Measurements from ENCODE around the gene RPIA.

RPIA gene

GRCh38 chr2:88686320-88686719 lies 5.2 kb upstream of the RPIA start:
- no peak for DNase-seq (ENCODE audit: low read depth in 3 of 3)

DNA sequence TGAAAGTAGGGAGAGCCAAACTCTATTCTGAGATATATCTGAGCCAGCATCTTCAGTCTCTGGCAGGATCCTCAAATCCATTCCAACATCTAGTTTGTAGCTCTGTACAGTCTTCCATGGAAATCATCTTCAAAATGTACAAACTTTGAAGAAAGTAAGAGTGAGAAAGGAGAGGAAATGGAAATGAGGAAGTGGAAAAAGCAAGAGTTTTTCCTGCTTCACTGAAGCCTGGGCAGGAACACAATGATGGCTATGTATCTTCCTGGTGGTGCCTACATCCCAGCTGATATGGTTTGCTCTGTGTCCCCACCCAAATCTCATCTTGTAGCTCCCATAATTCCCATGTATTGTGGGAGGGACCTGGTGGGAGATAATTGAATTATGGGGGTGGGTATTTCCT lies 4.1 kb upstream of the RPIA start:
- no peak for DNase-seq (ENCODE audit: low read depth in 3 of 3)

DNA sequence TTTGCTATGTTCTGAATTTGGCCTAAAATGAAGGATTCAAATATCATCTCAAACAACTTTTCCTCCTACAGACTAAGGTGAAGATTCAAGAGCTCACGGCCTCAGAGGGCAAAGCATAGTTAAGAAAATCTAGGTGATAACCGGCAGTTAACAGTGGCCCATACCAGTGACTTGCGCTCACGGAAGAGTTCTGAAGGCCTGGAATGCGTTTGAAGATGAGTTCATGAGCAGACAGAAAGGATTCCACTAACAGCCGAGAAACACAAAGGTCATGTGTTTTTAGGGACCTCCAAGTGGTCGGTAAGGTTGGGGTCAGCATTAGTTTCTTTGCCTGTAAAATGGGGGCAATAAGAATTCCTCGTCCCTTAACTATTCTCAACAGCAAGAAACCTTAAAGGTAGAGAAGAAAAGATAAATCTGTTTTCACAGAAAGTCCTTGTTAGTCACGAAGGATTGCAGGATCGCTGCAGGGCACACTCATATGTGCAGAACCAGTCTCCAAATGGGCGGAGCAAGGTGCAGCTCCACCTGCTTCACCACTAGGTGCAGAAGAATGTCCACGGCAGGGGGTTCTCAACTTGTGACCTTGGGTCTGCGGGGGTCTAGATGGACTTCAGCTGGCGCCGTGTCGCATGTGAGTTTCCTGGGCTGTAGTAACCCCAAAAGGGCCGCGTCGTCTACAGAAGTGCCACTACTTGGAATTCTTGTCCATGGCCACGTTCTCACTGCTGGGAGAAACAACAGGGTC lies 708 bp upstream of the RPIA start:
- peak in 1 of 3 experiments; percentile 14 for DNase-seq (ENCODE audit: low read depth in 3 of 3)

DNA sequence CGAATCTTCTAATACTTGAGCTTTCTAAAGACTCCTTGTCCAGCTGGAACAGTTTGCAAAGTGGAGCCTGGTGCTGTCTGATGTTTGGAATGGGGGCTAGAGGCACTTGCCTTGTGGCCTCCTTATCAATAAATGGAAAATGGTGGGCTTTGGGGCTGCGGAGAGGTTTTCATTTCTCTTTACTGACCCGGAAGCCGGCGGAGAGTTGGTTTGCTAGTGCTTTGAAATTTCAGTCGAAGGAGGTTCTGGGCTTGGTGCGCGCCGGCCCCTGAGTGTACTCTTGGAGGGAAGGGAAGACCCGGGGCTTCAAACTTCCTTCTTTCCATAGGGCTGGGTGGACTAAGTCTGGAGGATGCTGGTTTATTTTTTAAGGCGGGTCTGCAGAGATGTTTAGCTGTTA lies 714 bp downstream of the RPIA start:
- DNase-seq (ENCODE audit: low read depth in 3 of 3) = peak in 2 of 3 experiments; percentile 4 to 19

- DNase-seq (ENCODE audit: low read depth in 3 of 3) = no peak
These were observed 2.5 kb downstream of the RPIA start for GRCh38 chr2:88693911-88694414.

GRCh38 chr2:88696611-88697010 lies 5.1 kb downstream of the RPIA start:
- DNase-seq (ENCODE audit: low read depth in 3 of 3) = no peak

GRCh38 chr2:88697370-88698026 lies 6.0 kb downstream of the RPIA start:
- no peak for DNase-seq (ENCODE audit: low read depth in 3 of 3)

GRCh38 chr2:88698027-88698413 lies 6.5 kb downstream of the RPIA start:
- no peak for DNase-seq (ENCODE audit: low read depth in 3 of 3)

DNA sequence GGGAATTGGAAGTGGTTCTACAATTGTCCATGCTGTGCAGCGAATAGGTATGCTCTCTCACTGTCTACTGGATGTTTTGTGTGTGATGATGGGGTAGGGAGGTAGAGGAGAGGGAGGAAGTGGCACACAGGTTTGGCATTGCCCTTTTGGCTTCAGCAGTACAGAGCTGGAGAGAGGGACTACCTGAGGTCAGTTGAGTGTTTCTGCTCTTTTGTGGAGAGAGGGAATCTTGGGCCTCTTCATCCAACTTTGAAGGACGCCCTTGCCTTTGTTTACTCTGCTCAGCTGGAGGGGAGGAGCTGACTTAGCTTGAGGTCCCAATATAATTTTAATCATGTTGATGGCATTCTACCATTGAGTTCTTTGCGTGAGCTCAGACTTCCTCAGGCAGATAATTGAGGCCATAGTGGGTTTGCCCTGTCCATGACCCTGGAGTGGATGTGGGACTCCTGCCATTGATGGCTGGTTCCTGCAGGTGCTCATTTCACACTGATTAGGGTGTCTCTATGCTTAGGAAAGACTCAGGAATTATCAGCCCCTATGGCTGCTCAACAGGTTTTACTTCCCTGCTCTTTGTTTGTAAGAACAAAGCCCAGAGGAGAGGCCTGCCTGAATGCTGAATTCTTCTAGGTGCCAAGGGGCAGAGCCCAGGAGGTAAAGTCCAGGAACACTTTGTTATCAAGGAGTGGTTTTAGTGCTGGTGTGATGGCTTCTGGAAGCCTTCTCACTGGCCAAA lies 7.2 kb downstream of the RPIA start:
- DNase-seq (ENCODE audit: low read depth in 3 of 3) = no peak

- no peak for DNase-seq (ENCODE audit: low read depth in 3 of 3)
These were observed 15.5 kb downstream of the RPIA start for GRCh38 chr2:88707003-88707402.

- DNase-seq (ENCODE audit: low read depth in 3 of 3) = no peak
These were observed 17.7 kb downstream of the RPIA start for GRCh38 chr2:88709181-88709631.

GRCh38 chr2:88711289-88711688 lies 19.8 kb downstream of the RPIA start:
- no peak for DNase-seq (ENCODE audit: low read depth in 3 of 3)

GRCh38 chr2:88711897-88712296 lies 20.4 kb downstream of the RPIA start:
- no peak for DNase-seq (ENCODE audit: low read depth in 3 of 3)

DNA sequence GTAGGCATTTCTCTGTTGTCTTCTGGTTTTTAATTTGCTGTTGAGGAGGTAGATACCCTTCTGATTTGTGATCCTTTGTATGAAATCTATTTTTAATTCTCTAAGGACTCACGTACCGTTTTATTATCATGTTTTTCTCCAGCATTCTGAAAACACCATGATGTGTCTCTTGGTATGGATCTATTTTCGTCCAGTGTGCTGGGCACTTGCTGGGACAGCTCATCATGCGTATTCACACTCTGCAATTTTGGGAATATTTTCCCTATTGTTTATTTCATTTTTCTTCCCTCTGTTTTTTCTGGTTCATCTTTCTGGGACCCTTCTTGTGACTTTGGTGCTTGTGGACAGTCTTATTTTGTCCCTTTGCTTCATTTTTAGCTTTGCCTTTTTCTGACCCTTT lies 21.9 kb downstream of the RPIA start:
- no peak for DNase-seq (ENCODE audit: low read depth in 3 of 3)

DNA sequence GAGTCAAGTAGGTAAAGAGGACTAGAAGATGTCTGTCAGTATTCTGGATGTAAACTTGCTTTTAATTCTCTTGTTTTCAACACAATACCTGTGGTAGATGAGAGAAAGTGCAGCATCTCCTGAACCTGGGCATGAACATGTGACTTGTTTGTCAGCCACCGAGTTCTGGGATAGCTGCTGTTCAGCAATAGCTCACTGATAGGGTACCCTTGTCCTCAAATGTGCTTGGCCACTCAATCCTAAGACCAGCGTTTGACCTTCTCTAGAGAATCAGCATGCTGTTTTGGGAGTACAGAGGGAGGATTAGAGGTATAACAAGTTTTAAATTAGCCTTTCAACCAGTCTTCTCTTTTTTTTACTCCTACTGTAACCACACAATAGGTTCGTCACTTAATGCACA lies 23.2 kb downstream of the RPIA start:
- DNase-seq (ENCODE audit: low read depth in 3 of 3) = no peak

DNA sequence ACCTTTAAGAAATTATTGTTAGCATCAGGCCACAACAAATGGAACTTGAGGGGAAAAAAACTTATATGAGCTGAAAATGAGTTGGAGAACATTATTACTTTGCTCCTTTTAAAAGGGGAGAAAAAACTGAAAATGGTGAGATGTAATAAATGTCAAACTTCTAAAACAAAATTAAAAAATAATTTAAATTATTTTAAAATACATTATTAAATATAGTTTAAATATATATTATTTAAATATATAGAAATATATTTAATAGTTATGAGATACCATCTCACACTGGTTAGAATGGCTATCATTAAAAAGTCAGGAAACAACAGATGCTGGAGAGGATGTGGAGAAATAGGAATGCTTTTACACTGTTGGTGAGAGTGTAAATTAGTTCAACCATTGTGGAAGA lies 28.9 kb downstream of the RPIA start:
- DNase-seq (ENCODE audit: low read depth in 3 of 3) = no peak

- no peak for DNase-seq (ENCODE audit: low read depth in 3 of 3)
These were observed 29.8 kb downstream of the RPIA start for GRCh38 chr2:88721268-88721667.

- DNase-seq (ENCODE audit: low read depth in 3 of 3) = no peak
These were observed 33.3 kb downstream of the RPIA start for GRCh38 chr2:88724643-88725332.

GRCh38 chr2:88729061-88729745 lies 37.7 kb downstream of the RPIA start:
- no peak for DNase-seq (ENCODE audit: low read depth in 3 of 3)

GRCh38 chr2:88733155-88733902 lies 41.9 kb downstream of the RPIA start:
- DNase-seq (ENCODE audit: low read depth in 3 of 3) = no peak

- no peak for DNase-seq (ENCODE audit: low read depth in 3 of 3)
These were observed 43.7 kb downstream of the RPIA start for GRCh38 chr2:88735133-88735532.
